H1 (cell line): Measurements from ENCODE around the gene SHROOM3. TPM values are rescaled to one million over a fixed set of nuclear protein-coding genes. Genes with fewer than 3 reads are reported as not detected.

Experiments
- CTCF ChIA-PET: fragments of 300-600 bp; sonication (Branson Sonifier 250); formaldehyde crosslinking; loops from one replicate; lab custom pipeline; 2021; ENCODE audit not compliant: partially characterized antibody; lab: Charles Lee
- POLR2A ChIA-PET: fragments of 300-600 bp; sonication (Branson Sonifier 250); formaldehyde crosslinking; loops from one replicate; lab custom pipeline; 2021; ENCODE audit warnings: inconsistent platforms; ENCODE audit not compliant: partially characterized antibody; lab: Charles Lee
- DNase-seq, 2 experiments: peaks; one replicate each; pipeline versions ENCODE4 v3.0.0 to v3.0.0-alpha.2; 2010 to 2022; ENCODE audit warnings: low spot score in 2 of 2, low read depth in 1 of 2, mixed read lengths in 1 of 2
- FAIRE-seq: peaks from 2 replicates; lab custom pipeline; 2011; peaks lifted over from hg19 to GRCh38; lab: Jason Lieb, UNC
- H2AFZ ChIP-seq: 2 replicates; pipeline ENCODE4 v1.8.1; 2012; ENCODE audit warnings: low read length, inconsistent platforms
- H2AK5ac ChIP-seq: 2 replicates; pipeline ENCODE4 v1.6.1; 2013; ENCODE audit warnings: low read depth, low read length
- H2BK120ac ChIP-seq: replicated peaks from 2 replicates; pipeline ENCODE3; 2013; ENCODE audit warnings: low read depth, low read length, inconsistent platforms
- H2BK12ac ChIP-seq: 2 replicates; pipeline ENCODE4 v1.6.1; 2013; ENCODE audit warnings: low read depth, low read length
- H2BK15ac ChIP-seq: 2 replicates; pipeline ENCODE4 v1.6.1; 2013; ENCODE audit warnings: low read length
- H2BK20ac ChIP-seq: 2 replicates; pipeline ENCODE4 v1.6.1; 2013; ENCODE audit warnings: low read length
- H2BK5ac ChIP-seq: 2 replicates; pipeline ENCODE4 v1.6.1; 2013; ENCODE audit warnings: low read depth, low read length
- H3K14ac ChIP-seq: 2 replicates; pipeline ENCODE4 v1.6.1; 2013; ENCODE audit warnings: inconsistent platforms; ENCODE audit not compliant: insufficient read length
- H3K18ac ChIP-seq: 2 replicates; pipeline ENCODE4 v1.6.1; 2013; ENCODE audit warnings: low read length; ENCODE audit errors: extremely low read depth
- H3K23ac ChIP-seq: 2 replicates; pipeline ENCODE4 v1.6.1; 2013; ENCODE audit warnings: inconsistent platforms; ENCODE audit not compliant: insufficient read length
- H3K23me2 ChIP-seq: 2 replicates; pipeline ENCODE4 v1.6.1; 2013; ENCODE audit warnings: low read depth, low read length
- H3K27ac ChIP-seq: 2 replicates; pipeline ENCODE4 v1.6.1; 2011; ENCODE audit warnings: low read depth, low read length, inconsistent platforms
- H3K27me3 ChIP-seq, 4 experiments: replicated peaks in 1 of 4; 1 replicate in 1 of 4; 2 replicates in 3 of 4; pipeline versions ENCODE4 v1.6.1 to v1.8.1; 2011 to 2013; ENCODE audit warnings: low read length in 3 of 4, mild to moderate bottlenecking in 3 of 4, inconsistent platforms in 2 of 4, mixed read lengths in 2 of 4, moderate library complexity in 1 of 4; ENCODE audit not compliant: control insufficient read depth in 3 of 4, insufficient read depth in 3 of 4; ENCODE audit errors: extremely low read depth in 1 of 4
- H3K36me3 ChIP-seq, 4 experiments: 2 replicates each; pipeline versions ENCODE4 v1.6.1 to v1.8.1; 2011 to 2013; ENCODE audit warnings: mild to moderate bottlenecking in 4 of 4, low read length in 3 of 4, moderate library complexity in 2 of 4, control low read depth in 1 of 4, inconsistent platforms in 1 of 4; ENCODE audit not compliant: insufficient read depth in 4 of 4, control insufficient read depth in 2 of 4
- H3K4ac ChIP-seq: replicated peaks from 2 replicates; pipeline ENCODE3; 2013; ENCODE audit warnings: low read length, low read depth, mixed read lengths, inconsistent platforms; ENCODE audit not compliant: insufficient read length
- H3K4me1 ChIP-seq, 4 experiments: replicated peaks in 1 of 4; 1 replicate in 1 of 4; 2 replicates in 3 of 4; pipeline versions ENCODE4 v1.6.1 to v1.8.1; 2011 to 2013; ENCODE audit warnings: low read length in 3 of 4, inconsistent platforms in 2 of 4, mixed read lengths in 1 of 4; ENCODE audit not compliant: insufficient read depth in 4 of 4, control insufficient read depth in 3 of 4
- H3K4me2 ChIP-seq, 2 experiments: 2 replicates each; pipeline versions ENCODE4 v1.6.1 to v1.8.1; 2011 to 2013; ENCODE audit warnings: low read depth in 2 of 2, low read length in 2 of 2, control low read depth in 1 of 2, inconsistent platforms in 1 of 2, mild to moderate bottlenecking in 1 of 2; ENCODE audit not compliant: insufficient read depth in 1 of 2
- H3K4me3 ChIP-seq, 4 experiments: fragments of 200-600, 300-600 bp in 1 of 4; sonication (generic), shearing (Covaris generic), sonication (Bioruptor Twin) in 1 of 4; 2 replicates each; pipeline versions ENCODE4 v1.5.1 to v1.8.1; 2011 to 2016; ENCODE audit warnings: low read length in 4 of 4, low read depth in 3 of 4, control low read depth in 2 of 4, inconsistent platforms in 2 of 4, mild to moderate bottlenecking in 2 of 4, mixed read lengths in 1 of 4, moderate library complexity in 1 of 4; ENCODE audit not compliant: insufficient read depth in 2 of 4; ENCODE audit errors: extremely low read depth in 1 of 4
- H3K56ac ChIP-seq: replicated peaks from 2 replicates; pipeline ENCODE3; 2013; ENCODE audit warnings: low read depth, mild to moderate bottlenecking, mixed read lengths, low read length, inconsistent platforms; ENCODE audit not compliant: insufficient read length
- H3K79me1 ChIP-seq: 2 replicates; pipeline ENCODE4 v1.6.1; 2013; ENCODE audit warnings: low read depth, low read length, control low read depth
- H3K79me2 ChIP-seq, 2 experiments: 2 replicates each; pipeline versions ENCODE4 v1.6.1 to v1.8.1; 2012 to 2013; ENCODE audit warnings: low read length in 2 of 2, mild to moderate bottlenecking in 2 of 2, inconsistent platforms in 1 of 2; ENCODE audit not compliant: insufficient read depth in 2 of 2, control insufficient read depth in 1 of 2
- H3K9ac ChIP-seq, 4 experiments: replicated peaks in 1 of 4; 1 replicate in 1 of 4; 2 replicates in 3 of 4; pipeline versions ENCODE4 v1.6.1 to v1.8.1; 2011 to 2013; ENCODE audit warnings: low read depth in 3 of 4, low read length in 3 of 4, control low read depth in 2 of 4, mild to moderate bottlenecking in 2 of 4, moderate library complexity in 2 of 4, inconsistent platforms in 1 of 4; ENCODE audit errors: extremely low read depth in 1 of 4
- H3K9me3 ChIP-seq, 2 experiments: 2 replicates each; pipeline versions ENCODE4 v1.6.1 to v1.8.1; 2012 to 2013; ENCODE audit warnings: mild to moderate bottlenecking in 2 of 2, moderate library complexity in 2 of 2, control low read depth in 1 of 2, inconsistent platforms in 1 of 2, low read depth in 1 of 2, low read length in 1 of 2, mixed read lengths in 1 of 2; ENCODE audit not compliant: insufficient read depth in 2 of 2
- H4K20me1 ChIP-seq, 2 experiments: replicated peaks in 1 of 2; 2 replicates each; pipeline versions ENCODE3 to v1.8.1; 2011 to 2013; ENCODE audit warnings: inconsistent platforms in 2 of 2, low read length in 2 of 2, mild to moderate bottlenecking in 1 of 2; ENCODE audit not compliant: insufficient read depth in 2 of 2, control insufficient read depth in 1 of 2
- H4K5ac ChIP-seq: 2 replicates; pipeline ENCODE4 v1.6.1; 2013; ENCODE audit warnings: low read length, low read depth, mixed read lengths, inconsistent platforms; ENCODE audit not compliant: insufficient read length
- H4K8ac ChIP-seq: 2 replicates; pipeline ENCODE4 v1.8.0; 2013; ENCODE audit warnings: mild to moderate bottlenecking, moderate library complexity, low read length, inconsistent platforms; ENCODE audit not compliant: insufficient read depth; ENCODE audit errors: extremely low read depth
- H4K91ac ChIP-seq: replicated peaks from 2 replicates; pipeline ENCODE3; 2013; ENCODE audit warnings: low read length, mixed read lengths, inconsistent platforms; ENCODE audit not compliant: insufficient read length
- ATF3 ChIP-seq: IDR thresholded peaks from 2 replicates; pipeline ENCODE4 v1.6.1; 2011; ENCODE audit warnings: low read depth, mild to moderate bottlenecking, low read length; ENCODE audit not compliant: insufficient read depth
- CTCF ChIP-seq, 3 experiments: IDR thresholded peaks; 1 replicate in 2 of 3; 2 replicates in 1 of 3; pipeline versions ENCODE4 v1.5.1 to v1.6.1; 2011; ENCODE audit warnings: low read length in 3 of 3, mild to moderate bottlenecking in 3 of 3, inconsistent platforms in 2 of 3, low read depth in 1 of 3, moderate library complexity in 1 of 3; ENCODE audit not compliant: insufficient read depth in 1 of 3; ENCODE audit errors: control extremely low read depth in 1 of 3
- FOSL1 ChIP-seq: IDR thresholded peaks from 2 replicates; pipeline ENCODE4 v1.6.1; 2011; ENCODE audit warnings: mild to moderate bottlenecking, low read depth, low read length, moderate library complexity; ENCODE audit not compliant: insufficient read depth
- HDAC6 ChIP-seq: IDR thresholded peaks from one replicate; pipeline ENCODE4 v1.7.1; 2012; ENCODE audit warnings: low read depth, mild to moderate bottlenecking, inconsistent platforms, low read length, moderate library complexity
- JUN ChIP-seq: IDR thresholded peaks from 2 replicates; pipeline ENCODE4 v1.6.1; 2011; ENCODE audit warnings: low read depth, mild to moderate bottlenecking, improper control_type of control experiment, low read length
- POLR2A ChIP-seq, 2 experiments: IDR thresholded peaks; 1 replicate in 1 of 2; 2 replicates in 1 of 2; pipeline ENCODE4 v1.6.1; 2011; ENCODE audit warnings: low read depth in 2 of 2, low read length in 2 of 2, mild to moderate bottlenecking in 2 of 2; ENCODE audit errors: control extremely low read depth in 1 of 2
- SIRT6 ChIP-seq: IDR thresholded peaks from one replicate; pipeline ENCODE4 v1.7.1; 2012; ENCODE audit warnings: low read length, inconsistent platforms
- SP4 ChIP-seq: IDR thresholded peaks from 2 replicates; pipeline ENCODE4 v1.6.1; 2012; ENCODE audit warnings: low read length, inconsistent platforms
- USF2 ChIP-seq: IDR thresholded peaks from 2 replicates; pipeline ENCODE4 v1.6.1; 2011; ENCODE audit warnings: low read length, improper control_type of control experiment
- YY1 ChIP-seq: IDR thresholded peaks from 2 replicates; pipeline ENCODE4 v1.6.1; 2011; ENCODE audit warnings: low read depth, mild to moderate bottlenecking, low read length
- WGBS, 2 experiments: shearing (Covaris generic) in 1 of 2; methylation state at CpG; one replicate each; pipeline versions ENCODE4 v1.1.6 to v1.1.7; 2013 to 2015; ENCODE audit warnings: low lambda C conversion rate in 2 of 2, mixed read lengths in 2 of 2, inconsistent platforms in 1 of 2, low coverage in 1 of 2, missing lambda C conversion rate in 1 of 2; ENCODE audit not compliant: insufficient replicate concordance in 2 of 2, insufficient coverage in 1 of 2, insufficient read length in 1 of 2; ENCODE audit errors: extremely low coverage in 1 of 2, missing lambda C conversion rate in 1 of 2; 5-methylcytosine and 5-hydroxymethylcytosine counted together
- polyA plus RNA-seq, 7 experiments: library from polyadenylated mRNA; depleted of rRNA in 3 of 7; stranded (reverse) in 5 of 7; unstranded in 2 of 7; fragments of >200 nt in 5 of 7; fragments of 200-250 nt in 2 of 7; gene quantifications; 1 replicate in 5 of 7; 2 replicates in 1 of 7; 4 replicates in 1 of 7; pipeline versions ENCODE4 v1.2.1 to v1.2.3, GENCODE V29; 2011 to 2013; ENCODE audit warnings: missing spikeins in 2 of 7, mixed read lengths in 2 of 7
- total RNA-seq: library from RNA; stranded (reverse); fragmentation: NEBNext Ultra II Directional; extraction: Animal tissue kit (Norgen Biotek cat#: 25700); gene quantifications from 2 replicates; pipeline ENCODE4 v1.2.1, GENCODE V29; 2021

Gene SHROOM3
- total and polyA plus RNA-seq, 2 of the 8 experiments (the other 6 are each of a cell fraction or from before 2014, with no cell fraction given): 15.8 to 34.0 TPM

GRCh38 chr4:76716020-76716419 is 281.0 kb downstream of the SHROOM3 start:
- ChIA-PET POLR2A (interaction anchor here (1.5 kb wide), 1 partner anchor 9 kb away, joined by 4 read pairs; no protein-coding TSS in a partner anchor), CTCF (interaction anchor here (0.6 to 2.3 kb wide), 7 partner anchors 13 to 205 kb away, joined by 3 to 6 read pairs (median 3); no protein-coding TSS in a partner anchor)
- H2BK12ac ChIP-seq: no peak overlapping the region
- H4K91ac ChIP-seq: no peak overlapping the region
- no peaks in the 10 kb centered on the region for H3K79me1 ChIP-seq
- FAIRE-seq: no peak
- WGBS, 2 experiments: 82% methylated on average over 4 of the region's 4 CpGs; no CpG with 5 or more reads in 1 of the 2 experiments
- H3K14ac ChIP-seq: no peak overlapping the region
- no peaks in the 10 kb centered on the region for H3K23me2 ChIP-seq
- peaks cover 2 to 22% (median 11%) of the 10 kb centered on the region in 4 experiments; a peak in 6 of 8 replicates for H3K36me3 ChIP-seq
- H2BK5ac ChIP-seq: no peak overlapping the region
- no peak overlapping the region for H3K4me2 ChIP-seq
- peaks cover 0 to 1% of the 10 kb centered on the region in 2 experiments for H4K20me1 ChIP-seq
- no peak overlapping the region for H3K56ac ChIP-seq
- H2BK15ac ChIP-seq: no peak overlapping the region
- no peaks in the 10 kb centered on the region for H3K27me3 ChIP-seq
- H2AFZ ChIP-seq: no peak overlapping the region
- peaks cover 0 to 33% of the 10 kb centered on the region in 2 experiments; a peak in 2 of 4 replicates for H3K79me2 ChIP-seq
- no peak overlapping the region for H3K23ac ChIP-seq
- no peak overlapping the region for H3K18ac ChIP-seq
- H2BK20ac ChIP-seq: no peak overlapping the region
- no peak overlapping the region for H4K8ac ChIP-seq
- no peaks in the 10 kb centered on the region for H3K9me3 ChIP-seq
- H4K5ac ChIP-seq: no peak overlapping the region
- H3K4me3 ChIP-seq: no peak overlapping the region
- H2AK5ac ChIP-seq: 0 out of 2 replicates have a peak overlapping the region, but pooled peaks have one; percentile 54
- H3K9ac ChIP-seq: no peak overlapping the region
- no peak for DNase-seq
- peaks cover 0 to 10% (median 5%) of the 10 kb centered on the region in 4 experiments; a peak in 4 of 7 replicates for H3K4me1 ChIP-seq
- no peak overlapping the region for H2BK120ac ChIP-seq
- no peak overlapping the region for H3K27ac ChIP-seq
- no peak overlapping the region for H3K4ac ChIP-seq
- TF ChIP-seq CTCF (IDR thresholded peaks at IDR 0.05; ENCODE audit: control extremely low read depth in 1 of 3, insufficient read depth in 1 of 3, low read depth in 1 of 3, low read length in 3 of 3): no peak
- no peak for TF ChIP-seq FOSL1
- no peak for TF ChIP-seq SP4
- no peak for TF ChIP-seq POLR2A (IDR thresholded peaks at IDR 0.05; ENCODE audit: control extremely low read depth in 1 of 2, low read depth in 2 of 2, low read length in 2 of 2)
- TF ChIP-seq ATF3: no peak
- TF ChIP-seq USF2: no peak
- TF ChIP-seq YY1: no peak
- TF ChIP-seq HDAC6: no peak
- no peak for TF ChIP-seq SIRT6
- no peak for TF ChIP-seq JUN
